Neural cell (in vitro differentiated cells): ENCODE measurements around the gene GRIA3.

ENCODE experiments used
- EZH2 ChIP-seq: fragments of 200-600, 300-800 bp; shearing (Covaris generic), sonication (generic); IDR thresholded peaks from 2 replicates; pipeline ENCODE4 v1.6.1; 2014; ENCODE audit warnings: antibody characterized with exemption, low read length, borderline replicate concordance, mild to moderate bottlenecking; ENCODE audit not compliant: insufficient read depth, poor library complexity, severe bottlenecking
- POLR2AphosphoS5 ChIP-seq: IDR thresholded peaks from 2 replicates; pipeline ENCODE4 v1.6.1; 2012
- RAD21 ChIP-seq: fragments of 450-650 bp; conservative IDR thresholded peaks from 2 replicates; pipeline ENCODE4 v1.6.1; 2014; ENCODE audit warnings: antibody characterized with exemption, mild to moderate bottlenecking, moderate library complexity
- TF ChIP-seq, protein P1 (sequence below): fragments of 450-650 bp; IDR thresholded peaks from 2 replicates; pipeline ENCODE4 v1.5.1; 2014; ENCODE audit warnings: antibody characterized with exemption, mild to moderate bottlenecking, moderate library complexity; ENCODE audit not compliant: poor library complexity, severe bottlenecking

DNA sequence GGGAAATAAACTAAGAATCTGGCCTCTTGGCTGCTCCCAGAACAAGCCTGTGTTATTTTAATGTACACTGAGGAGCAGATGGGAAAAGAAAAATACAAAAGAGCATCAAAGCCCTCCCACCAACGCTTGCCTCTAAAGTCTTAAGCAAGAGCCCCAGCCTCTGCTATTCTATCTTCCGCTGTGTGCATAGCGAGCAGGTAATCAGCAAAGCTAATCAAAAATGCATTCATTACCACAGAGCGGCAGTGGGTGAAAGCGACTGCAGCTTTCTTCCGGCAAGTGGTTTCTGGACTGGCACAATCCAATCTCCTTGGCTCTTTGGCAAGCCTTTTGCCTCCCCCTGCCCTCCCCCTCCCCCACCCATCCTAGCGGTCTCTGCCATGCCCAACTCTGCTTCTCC lies 13.5 kb upstream of the GRIA3 start:
- TF ChIP-seq RAD21 = no peak
- TF ChIP-seq, protein P1, sequence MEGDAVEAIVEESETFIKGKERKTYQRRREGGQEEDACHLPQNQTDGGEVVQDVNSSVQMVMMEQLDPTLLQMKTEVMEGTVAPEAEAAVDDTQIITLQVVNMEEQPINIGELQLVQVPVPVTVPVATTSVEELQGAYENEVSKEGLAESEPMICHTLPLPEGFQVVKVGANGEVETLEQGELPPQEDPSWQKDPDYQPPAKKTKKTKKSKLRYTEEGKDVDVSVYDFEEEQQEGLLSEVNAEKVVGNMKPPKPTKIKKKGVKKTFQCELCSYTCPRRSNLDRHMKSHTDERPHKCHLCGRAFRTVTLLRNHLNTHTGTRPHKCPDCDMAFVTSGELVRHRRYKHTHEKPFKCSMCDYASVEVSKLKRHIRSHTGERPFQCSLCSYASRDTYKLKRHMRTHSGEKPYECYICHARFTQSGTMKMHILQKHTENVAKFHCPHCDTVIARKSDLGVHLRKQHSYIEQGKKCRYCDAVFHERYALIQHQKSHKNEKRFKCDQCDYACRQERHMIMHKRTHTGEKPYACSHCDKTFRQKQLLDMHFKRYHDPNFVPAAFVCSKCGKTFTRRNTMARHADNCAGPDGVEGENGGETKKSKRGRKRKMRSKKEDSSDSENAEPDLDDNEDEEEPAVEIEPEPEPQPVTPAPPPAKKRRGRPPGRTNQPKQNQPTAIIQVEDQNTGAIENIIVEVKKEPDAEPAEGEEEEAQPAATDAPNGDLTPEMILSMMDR = no peak
- TF ChIP-seq EZH2 = no peak
- TF ChIP-seq POLR2AphosphoS5 = no peak
